Skeletal muscle satellite cell (primary cell): Measurements from ENCODE around the gene SOHLH2. TPM values are rescaled to one million over a fixed set of nuclear protein-coding genes. Genes with fewer than 3 reads are reported as not detected.

ENCODE experiments used
- H3K27me3 ChIP-seq: 2 replicates; pipeline ENCODE4 v1.7.0; 2013; ENCODE audit warnings: low read length; ENCODE audit not compliant: control insufficient read depth, insufficient read depth
- H3K36me3 ChIP-seq: 2 replicates; pipeline ENCODE4 v1.7.0; 2013; ENCODE audit warnings: mild to moderate bottlenecking, control low read depth, low read length; ENCODE audit not compliant: insufficient read depth
- H3K4me1 ChIP-seq: 2 replicates; pipeline ENCODE4 v1.7.0; 2013; ENCODE audit warnings: low read length; ENCODE audit not compliant: control insufficient read depth, insufficient read depth
- H3K4me2 ChIP-seq: 2 replicates; pipeline ENCODE4 v1.7.0; 2013; ENCODE audit warnings: mild to moderate bottlenecking, low read length
- H3K4me3 ChIP-seq: 2 replicates; pipeline ENCODE4 v1.7.0; 2013; ENCODE audit warnings: low read length
- H3K9ac ChIP-seq: 2 replicates; pipeline ENCODE4 v1.7.0; 2013; ENCODE audit warnings: mild to moderate bottlenecking, low read depth, low read length, moderate library complexity
- H3K9me3 ChIP-seq: replicated peaks from 2 replicates; pipeline ENCODE4 v1.7.0; 2013; ENCODE audit warnings: mild to moderate bottlenecking, control low read depth, low read length
- total RNA-seq: library from RNA; depleted of rRNA; stranded (reverse); fragments of >200 nt; gene quantifications from 2 replicates; pipeline ENCODE4 v1.2.3, GENCODE V29; 2012; rRNA removed

The SOHLH2 gene
- total RNA-seq, result 0.25 and 0.87 TPM in 2 replicates

GRCh38 chr13:36214163-36214921 lies at the start of gene SOHLH2:
TSS of gene SOHLH2 (minus strand) at chr13:36214556. CDS start at chr13:36214526, 30 bp downstream.
- H3K4me3 ChIP-seq, result no peak within 1 kb of the TSS
- H3K4me2 ChIP-seq, result no peak within 1 kb of the TSS
- H3K4me1 ChIP-seq, result no peaks in the 10 kb centered on the region
- no peak within 1 kb of the TSS for H3K9ac ChIP-seq
- no peaks in the 10 kb centered on the region for H3K36me3 ChIP-seq
- no peaks in the 10 kb centered on the region for H3K9me3 ChIP-seq
- H3K27me3 ChIP-seq, result peaks cover 8% of the 10 kb centered on the region

- Histone ChIP-seq H3K4me1 (peaks cover 2% of the 10 kb centered on the region), H3K9me3 (no peaks in the 10 kb centered on the region), H3K9ac (no peak overlapping the region), H3K4me2 (no peak overlapping the region), H3K27me3 (no peaks in the 10 kb centered on the region), H3K36me3 (no peaks in the 10 kb centered on the region), H3K4me3 (no peak overlapping the region)
These were observed 47.6 kb upstream of the SOHLH2 start for GRCh38 chr13:36261976-36262375.

GRCh38 chr13:36261011-36261410 lies 46.7 kb upstream of the SOHLH2 start:
- no peak overlapping the region for H3K4me3 ChIP-seq
- H3K27me3 ChIP-seq, result no peaks in the 10 kb centered on the region
- no peak overlapping the region for H3K4me2 ChIP-seq
- peaks cover 2% of the 10 kb centered on the region for H3K4me1 ChIP-seq
- no peaks in the 10 kb centered on the region for H3K36me3 ChIP-seq
- no peak overlapping the region for H3K9ac ChIP-seq
- no peaks in the 10 kb centered on the region for H3K9me3 ChIP-seq

GRCh38 chr13:36259361-36260137 lies 45.2 kb upstream of the SOHLH2 start:
- Histone ChIP-seq H3K4me2 (no peak overlapping the region), H3K36me3 (no peaks in the 10 kb centered on the region), H3K9ac (no peak overlapping the region), H3K9me3 (no peaks in the 10 kb centered on the region), H3K27me3 (no peaks in the 10 kb centered on the region), H3K4me1 (peaks cover 2% of the 10 kb centered on the region), H3K4me3 (no peak overlapping the region)

- H3K27me3 ChIP-seq, result no peaks in the 10 kb centered on the region
- no peaks in the 10 kb centered on the region for H3K9me3 ChIP-seq
- H3K9ac ChIP-seq, result no peak overlapping the region
- no peak overlapping the region for H3K4me2 ChIP-seq
- peaks cover 2% of the 10 kb centered on the region for H3K4me1 ChIP-seq
- no peak overlapping the region for H3K4me3 ChIP-seq
- H3K36me3 ChIP-seq, result no peaks in the 10 kb centered on the region
These were observed 44.5 kb upstream of the SOHLH2 start for GRCh38 chr13:36258831-36259230.

DNA sequence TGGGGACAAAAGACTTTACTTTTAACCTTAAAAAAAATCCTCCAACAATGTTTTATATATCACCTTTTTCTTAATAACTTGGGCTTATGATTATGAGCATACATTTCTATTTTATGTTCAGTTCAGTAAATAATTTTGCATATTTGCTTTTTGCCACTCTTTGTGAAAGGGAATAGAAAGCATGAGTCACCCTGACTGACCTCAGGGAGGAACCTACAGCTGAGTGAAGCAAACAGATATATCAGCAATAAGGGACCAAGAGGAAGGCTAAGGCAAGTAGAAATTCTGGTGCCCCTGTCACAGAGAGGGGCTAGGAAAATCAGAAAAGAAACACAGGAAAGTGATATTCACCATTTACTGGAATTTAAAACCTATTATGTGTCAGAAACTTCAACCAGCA lies 37.2 kb upstream of the SOHLH2 start:
- Histone ChIP-seq H3K4me3 (no peak overlapping the region), H3K36me3 (no peaks in the 10 kb centered on the region), H3K4me2 (no peak overlapping the region), H3K9ac (no peak overlapping the region), H3K4me1 (no peaks in the 10 kb centered on the region), H3K27me3 (no peaks in the 10 kb centered on the region), H3K9me3 (no peaks in the 10 kb centered on the region)

- no peaks in the 10 kb centered on the region for H3K36me3 ChIP-seq
- H3K9me3 ChIP-seq, result no peaks in the 10 kb centered on the region
- H3K4me3 ChIP-seq, result no peak overlapping the region
- no peak overlapping the region for H3K9ac ChIP-seq
- no peaks in the 10 kb centered on the region for H3K4me1 ChIP-seq
- no peaks in the 10 kb centered on the region for H3K27me3 ChIP-seq
- no peak overlapping the region for H3K4me2 ChIP-seq
These were observed 36.7 kb upstream of the SOHLH2 start for GRCh38 chr13:36251017-36251416.

DNA sequence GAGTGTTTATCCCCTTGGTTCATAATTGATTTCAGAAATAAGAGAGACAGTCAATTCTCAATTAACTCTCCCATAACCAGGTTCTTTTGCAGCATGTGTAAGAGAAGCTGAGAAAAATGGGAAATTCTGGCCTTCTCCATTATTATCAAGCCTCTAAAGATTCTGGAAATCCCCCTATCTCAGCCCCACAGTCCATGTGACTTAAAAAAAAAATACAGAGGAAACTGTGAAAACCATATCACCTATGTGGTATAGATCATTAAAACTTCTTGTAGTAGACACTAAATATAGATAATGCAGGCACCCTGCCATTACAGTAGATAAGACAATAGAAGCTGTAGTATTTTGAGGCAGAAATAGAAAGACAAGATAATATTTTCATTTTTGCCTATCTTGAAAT lies 34.3 kb upstream of the SOHLH2 start:
- Histone ChIP-seq H3K4me2 (no peak overlapping the region), H3K9ac (no peak overlapping the region), H3K36me3 (no peaks in the 10 kb centered on the region), H3K27me3 (no peaks in the 10 kb centered on the region), H3K9me3 (no peaks in the 10 kb centered on the region), H3K4me3 (no peak overlapping the region), H3K4me1 (no peaks in the 10 kb centered on the region)

GRCh38 chr13:36244990-36245389 lies 30.6 kb upstream of the SOHLH2 start:
- no peaks in the 10 kb centered on the region for H3K4me1 ChIP-seq
- H3K9me3 ChIP-seq, result no peaks in the 10 kb centered on the region
- H3K4me2 ChIP-seq, result no peak overlapping the region
- H3K4me3 ChIP-seq, result no peak overlapping the region
- no peaks in the 10 kb centered on the region for H3K27me3 ChIP-seq
- no peaks in the 10 kb centered on the region for H3K36me3 ChIP-seq
- H3K9ac ChIP-seq, result no peak overlapping the region

GRCh38 chr13:36244073-36244472 lies 29.7 kb upstream of the SOHLH2 start:
- no peak overlapping the region for H3K9ac ChIP-seq
- H3K4me1 ChIP-seq, result no peaks in the 10 kb centered on the region
- no peaks in the 10 kb centered on the region for H3K27me3 ChIP-seq
- H3K9me3 ChIP-seq, result no peaks in the 10 kb centered on the region
- H3K36me3 ChIP-seq, result no peaks in the 10 kb centered on the region
- no peak overlapping the region for H3K4me3 ChIP-seq
- no peak overlapping the region for H3K4me2 ChIP-seq

DNA sequence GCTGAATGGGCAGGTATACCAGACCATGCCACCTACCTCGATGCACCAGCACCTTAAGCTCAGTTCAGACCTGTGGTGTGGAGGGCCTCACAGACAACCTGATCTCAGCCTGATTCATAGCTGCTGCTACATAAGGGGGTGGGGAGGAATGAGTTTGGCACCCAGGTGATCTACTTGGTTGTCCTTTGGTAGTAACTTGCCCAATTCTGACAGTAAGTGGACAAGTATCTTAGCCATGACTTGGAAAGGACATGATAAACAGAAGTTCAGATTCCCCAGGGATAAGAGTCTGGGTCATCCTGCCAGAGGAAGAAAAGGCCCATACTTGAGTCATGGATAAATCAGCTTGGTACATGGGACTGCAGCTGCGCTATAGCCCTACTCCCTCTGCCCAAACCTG lies 28.4 kb upstream of the SOHLH2 start:
- Histone ChIP-seq H3K4me1 (no peaks in the 10 kb centered on the region), H3K4me2 (no peak overlapping the region), H3K36me3 (no peaks in the 10 kb centered on the region), H3K9ac (no peak overlapping the region), H3K27me3 (no peaks in the 10 kb centered on the region), H3K4me3 (no peak overlapping the region), H3K9me3 (no peaks in the 10 kb centered on the region)

GRCh38 chr13:36231236-36231635 lies 16.9 kb upstream of the SOHLH2 start:
- H3K4me2 ChIP-seq, result no peak overlapping the region
- H3K4me3 ChIP-seq, result no peak overlapping the region
- no peak overlapping the region for H3K9ac ChIP-seq
- H3K9me3 ChIP-seq, result no peaks in the 10 kb centered on the region
- no peaks in the 10 kb centered on the region for H3K4me1 ChIP-seq
- H3K36me3 ChIP-seq, result no peaks in the 10 kb centered on the region
- no peaks in the 10 kb centered on the region for H3K27me3 ChIP-seq
